GM21737 (cell line): ENCODE results near the gene LPAR3.

Source experiments
- ATAC-seq: cut with Tn5 transposase; IDR thresholded peaks from one replicate; pipeline ENCODE4 v1.9.1; 2021; ENCODE audit warnings: mild to moderate bottlenecking, moderate library complexity; ENCODE audit not compliant: unreplicated experiment

Gene LPAR3

GRCh38 chr1:84780000-84780716 is 112.8 kb downstream of the LPAR3 start:
- ATAC-seq = no peak

- no peak for ATAC-seq
Observed at GRCh38 chr1:84776639-84777038, 116.4 kb downstream of the LPAR3 start.

- ATAC-seq = no peak
Observed at GRCh38 chr1:84775535-84775920, 117.5 kb downstream of the LPAR3 start.

- no peak for ATAC-seq
Observed at GRCh38 chr1:84774669-84775534, 118.1 kb downstream of the LPAR3 start.

GRCh38 chr1:84773933-84774497 is 119.0 kb downstream of the LPAR3 start:
- no peak for ATAC-seq

DNA sequence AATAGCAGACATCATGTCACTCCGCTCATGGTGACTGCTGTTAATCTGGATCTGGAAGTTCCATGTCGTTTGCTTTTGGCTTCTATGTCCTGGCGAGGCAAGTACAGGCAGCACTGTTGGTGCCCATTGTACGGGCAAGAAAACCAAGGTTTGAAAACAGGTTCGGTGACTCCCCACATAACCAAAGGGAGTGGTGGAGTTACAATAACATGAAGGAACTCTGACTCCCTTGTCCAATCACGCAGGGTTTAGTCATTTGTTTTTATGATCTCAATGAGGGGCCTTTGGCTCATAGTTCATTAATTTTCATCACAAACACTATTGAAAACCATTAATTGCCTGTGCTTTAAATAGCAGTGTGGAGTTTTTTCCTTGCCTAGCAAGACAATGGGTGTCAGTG is 119.8 kb downstream of the LPAR3 start:
- no peak for ATAC-seq

GRCh38 chr1:84772428-84772943 is 120.5 kb downstream of the LPAR3 start:
- no peak for ATAC-seq

DNA sequence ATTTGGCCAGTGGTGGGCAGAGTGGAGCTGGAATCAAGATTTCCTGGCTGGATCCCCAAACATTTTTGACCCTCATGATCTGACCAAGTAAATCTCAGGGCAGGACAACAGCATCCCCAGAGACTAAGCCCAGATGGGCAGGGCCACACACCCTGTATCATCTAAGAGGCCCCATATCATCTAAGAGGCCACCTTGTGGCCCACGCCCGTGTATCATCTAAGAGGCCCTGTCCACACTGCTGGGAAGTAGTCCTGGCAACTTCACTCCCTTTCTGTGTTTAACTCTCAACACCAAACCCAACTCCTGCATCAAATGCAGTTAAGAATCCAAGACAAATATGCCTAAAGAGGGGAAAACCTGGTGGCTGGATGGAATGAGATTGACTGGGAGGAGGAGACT is 121.1 kb downstream of the LPAR3 start:
- ATAC-seq = no peak

GRCh38 chr1:84770481-84770880 is 122.5 kb downstream of the LPAR3 start:
- ATAC-seq = no peak

DNA sequence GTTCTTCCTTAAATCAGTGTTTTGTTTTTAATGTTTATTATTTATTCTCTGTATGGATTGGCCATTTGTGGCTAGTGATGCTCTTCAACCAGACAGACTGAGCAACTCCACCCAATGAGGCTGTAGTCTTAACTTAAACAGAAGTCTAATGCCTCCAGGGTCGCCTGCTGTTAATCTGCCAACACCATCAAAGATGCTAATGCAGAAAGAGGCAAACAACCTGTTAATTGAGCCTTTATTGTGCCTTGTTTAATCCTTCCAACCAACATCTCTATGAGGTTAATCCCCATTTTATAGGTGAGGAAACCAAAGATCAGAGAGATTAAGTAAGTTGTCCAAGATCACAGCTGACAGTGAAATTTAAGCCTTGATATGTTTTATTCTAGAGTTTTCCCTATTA is 123.4 kb downstream of the LPAR3 start:
- no peak for ATAC-seq

DNA sequence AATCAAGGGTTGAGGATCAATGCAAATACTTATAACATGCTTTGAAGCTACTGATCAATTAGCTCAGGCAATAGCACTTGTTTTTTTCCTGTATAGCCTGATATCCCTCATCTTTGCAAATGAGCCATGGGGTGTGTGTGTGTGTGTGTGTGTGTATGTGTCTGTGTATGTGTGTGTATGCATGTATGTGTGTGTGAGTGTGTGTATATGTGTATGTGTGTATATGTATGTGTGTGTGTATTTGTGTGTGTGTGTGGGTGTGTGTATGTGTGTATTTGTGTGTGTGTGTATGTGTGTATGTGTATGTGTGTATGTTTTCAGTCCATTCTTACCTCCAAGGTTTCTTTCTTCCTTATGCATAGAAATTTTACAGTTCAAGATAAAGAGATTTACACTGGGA is 124.4 kb downstream of the LPAR3 start:
- no peak for ATAC-seq

DNA sequence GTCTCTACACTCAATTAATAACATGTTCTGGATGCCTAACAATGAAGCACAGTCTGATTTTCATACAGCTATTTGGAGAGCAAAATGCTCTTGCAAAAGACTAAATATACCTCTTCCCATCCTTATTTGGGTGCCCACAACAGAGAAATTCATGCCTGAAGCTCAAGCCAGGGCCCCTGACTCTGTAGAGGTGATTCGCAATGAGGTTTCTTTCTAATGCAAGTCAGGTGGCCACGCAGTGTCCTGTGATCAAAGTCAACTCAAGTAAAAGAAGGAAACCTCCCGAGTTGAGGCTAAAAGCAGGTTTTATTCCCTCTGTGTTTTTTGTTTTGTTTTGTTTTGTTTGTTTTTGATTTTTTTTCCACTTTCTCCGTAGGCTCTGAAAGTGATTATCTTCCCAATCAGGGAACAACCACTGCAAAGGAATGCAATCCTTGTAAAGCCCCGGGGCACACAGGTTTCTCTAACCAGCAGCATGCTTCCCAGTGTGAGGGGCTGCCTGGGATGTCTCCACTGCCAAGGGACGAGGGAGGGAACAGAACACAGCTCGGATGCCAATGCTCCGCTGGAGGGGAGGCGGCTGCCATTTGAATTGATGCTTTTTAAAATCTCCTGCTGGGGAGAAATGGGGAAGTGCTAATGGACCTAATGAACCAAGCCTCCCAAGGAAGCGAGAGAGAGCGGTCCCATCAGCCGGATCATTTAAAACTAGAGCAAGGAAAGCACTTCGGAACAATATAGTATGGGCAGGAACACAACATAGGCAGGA is 128.9 kb downstream of the LPAR3 start:
- no peak for ATAC-seq

- ATAC-seq = no peak
Observed at GRCh38 chr1:84762664-84763063, 130.3 kb downstream of the LPAR3 start.
